K562 (cell line): ENCODE results near the gene GASK1A.

Experiments
- KLF6 ChIP-seq: fragments of 250-450 bp; sonication (Bioruptor Pico); IDR thresholded peaks from 2 replicates; pipeline ENCODE4 v1.4.0; 2020; ENCODE audit warnings: mild to moderate bottlenecking, moderate library complexity, borderline replicate concordance
- TF ChIP-seq, protein P1 (sequence below): sonication (generic); formaldehyde crosslinking; IDR thresholded peaks from 2 replicates; pipeline ENCODE4 v1.8.1; 2023; ENCODE audit warnings: mild to moderate bottlenecking, missing genetic modification reagents

DNA sequence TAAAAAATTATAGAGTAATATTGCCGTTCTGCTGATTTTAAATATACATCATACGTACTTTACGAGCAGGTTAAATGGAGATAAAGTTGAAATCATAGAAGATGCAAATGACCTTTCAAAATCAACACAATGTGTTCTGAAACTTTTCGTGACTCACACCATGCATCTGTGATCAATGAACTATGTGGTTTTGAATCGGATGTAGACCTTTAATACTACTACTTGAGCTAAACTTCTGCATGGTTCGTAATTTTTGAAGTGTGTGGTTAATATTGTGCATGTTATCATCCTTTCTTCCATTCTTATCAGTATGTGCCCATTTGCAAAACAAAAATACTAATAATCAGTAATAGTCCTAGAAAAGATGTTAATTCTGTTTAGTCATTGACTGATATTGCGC is 58.9 kb downstream of the GASK1A start:
- no peak for TF ChIP-seq KLF6 (CRISPR knock-in tag)
- TF ChIP-seq, protein P1, sequence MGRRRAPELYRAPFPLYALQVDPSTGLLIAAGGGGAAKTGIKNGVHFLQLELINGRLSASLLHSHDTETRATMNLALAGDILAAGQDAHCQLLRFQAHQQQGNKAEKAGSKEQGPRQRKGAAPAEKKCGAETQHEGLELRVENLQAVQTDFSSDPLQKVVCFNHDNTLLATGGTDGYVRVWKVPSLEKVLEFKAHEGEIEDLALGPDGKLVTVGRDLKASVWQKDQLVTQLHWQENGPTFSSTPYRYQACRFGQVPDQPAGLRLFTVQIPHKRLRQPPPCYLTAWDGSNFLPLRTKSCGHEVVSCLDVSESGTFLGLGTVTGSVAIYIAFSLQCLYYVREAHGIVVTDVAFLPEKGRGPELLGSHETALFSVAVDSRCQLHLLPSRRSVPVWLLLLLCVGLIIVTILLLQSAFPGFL, result no peak
